Activated CD8-positive, alpha-beta T cell treated with anti-CD3 and anti-CD28 coated beads for 36 hours (primary cell): Measurements from ENCODE around the gene CHD5. TPM values are rescaled to one million over a fixed set of nuclear protein-coding genes. Genes with fewer than 3 reads are reported as not detected.

Experiments
- ATAC-seq: fragments of 200-7000 bp; cut with Tn5 transposase; one replicate; pipeline ENCODE4 v1.10.0; 2021; ENCODE audit warnings: mild to moderate bottlenecking, moderate library complexity
- CTCF ChIA-PET: fragments of 350-600 bp; sonication (Branson Sonifier 250); formaldehyde crosslinking; loops from one replicate; lab custom pipeline; 2021; ENCODE audit warnings: antibody characterized with exemption; lab: Charles Lee
- POLR2A ChIA-PET: fragments of 350-600 bp; sonication (Branson Sonifier 250); formaldehyde crosslinking; loops from one replicate; lab custom pipeline; 2021; ENCODE audit warnings: antibody characterized with exemption; lab: Charles Lee
- DNase-seq: peaks from one replicate; pipeline ENCODE4 v3.0.0-alpha.2; 2020
- H3K27ac Mint-ChIP-seq: one replicate; pipeline ENCODE4 v1.8.0; 2021; ENCODE audit warnings: mild to moderate bottlenecking, mixed read lengths
- H3K27me3 Mint-ChIP-seq: one replicate; pipeline ENCODE4 v1.8.0; 2021; ENCODE audit warnings: mixed read lengths
- H3K36me3 Mint-ChIP-seq: one replicate; pipeline ENCODE4 v1.8.0; 2021; ENCODE audit warnings: low read depth, mixed read lengths
- H3K4me1 Mint-ChIP-seq: one replicate; pipeline ENCODE4 v1.8.0; 2021; ENCODE audit warnings: low read depth, mixed read lengths
- H3K4me3 Mint-ChIP-seq: one replicate; pipeline ENCODE4 v1.8.0; 2021; ENCODE audit warnings: mild to moderate bottlenecking, moderate library complexity, mixed read lengths
- H3K9me3 Mint-ChIP-seq: one replicate; pipeline ENCODE4 v1.8.0; 2021; ENCODE audit warnings: mixed read lengths
- CTCF ChIP-seq: fragments of 200-600 bp; IDR thresholded peaks from one replicate; pipeline ENCODE4 v1.8.0; 2022; ENCODE audit warnings: antibody characterized with exemption, mild to moderate bottlenecking
- intact Hi-C: fragments of 100-400 bp; cut with micrococcal nuclease; formaldehyde crosslinking; loops from one replicate; pipeline ENCODE4 v1.10.0; 2022
- total RNA-seq, 2 experiments: library from RNA; stranded (reverse); gene quantifications; one replicate each; pipeline ENCODE4 v1.2.3, GENCODE V29; 2021

The CHD5 gene
- total RNA-seq, 2 experiments from 2014 or later = 0.61 to 0.63 TPM

GRCh38 chr1:6084781-6085495 is 95.2 kb downstream of the CHD5 start:
- no peaks in the 10 kb centered on the region for H3K9me3 Mint-ChIP-seq
- H3K4me3 Mint-ChIP-seq = no peak overlapping the region
- peaks cover 34% of the 10 kb centered on the region for H3K36me3 Mint-ChIP-seq
- H3K27ac Mint-ChIP-seq = no peak overlapping the region
- no peaks in the 10 kb centered on the region for H3K4me1 Mint-ChIP-seq
- ChIA-PET POLR2A (interaction anchor here (1.1 kb wide), 1 partner anchor 10 kb away, joined by 4 read pairs; no protein-coding TSS in a partner anchor), CTCF (no interaction called here)
- H3K27me3 Mint-ChIP-seq = no peaks in the 10 kb centered on the region
- intact Hi-C loops = no loop called here
- no peak for DNase-seq
- TF ChIP-seq CTCF = no peak
- ATAC-seq = no peak

GRCh38 chr1:6083801-6084446 is 96.2 kb downstream of the CHD5 start:
- no peak for ATAC-seq

GRCh38 chr1:6083385-6083784 is 96.7 kb downstream of the CHD5 start:
- no peak for TF ChIP-seq CTCF
- H3K36me3 Mint-ChIP-seq = peaks cover 38% of the 10 kb centered on the region
- H3K27me3 Mint-ChIP-seq = no peaks in the 10 kb centered on the region
- CTCF ChIA-PET = no interaction called here
- intact Hi-C loops = no loop called here
- no peak overlapping the region for H3K4me3 Mint-ChIP-seq
- POLR2A ChIA-PET = interaction anchor here (1.4 kb wide), 1 partner anchor 16 kb away, joined by 5 read pairs; no protein-coding TSS in a partner anchor
- H3K9me3 Mint-ChIP-seq = no peaks in the 10 kb centered on the region
- H3K4me1 Mint-ChIP-seq = no peaks in the 10 kb centered on the region
- no peak overlapping the region for H3K27ac Mint-ChIP-seq
- DNase-seq = no peak
- ATAC-seq = no peak

More at GRCh38 chr1:6083801-6084446, 96.2 kb downstream of the CHD5 start:
- Mint-ChIP-seq H3K27me3 (no peaks in the 10 kb centered on the region), H3K9me3 (no peaks in the 10 kb centered on the region), H3K36me3 (peaks cover 35% of the 10 kb centered on the region), H3K4me1 (no peaks in the 10 kb centered on the region), H3K4me3 (no peak overlapping the region), H3K27ac (no peak overlapping the region)
- CTCF ChIA-PET = no interaction called here
- DNase-seq = no peak
- POLR2A ChIA-PET = interaction anchor here (1.4 kb wide), 1 partner anchor 16 kb away, joined by 5 read pairs; no protein-coding TSS in a partner anchor
- TF ChIP-seq CTCF = no peak
- intact Hi-C loops = no loop called here

GRCh38 chr1:6082430-6082971 is 97.6 kb downstream of the CHD5 start:
- no peak for ATAC-seq
- H3K27me3 Mint-ChIP-seq = no peaks in the 10 kb centered on the region
- ChIA-PET POLR2A (interaction anchor here (0.6 kb wide), 1 partner anchor 20 kb away, joined by 3 read pairs; no protein-coding TSS in a partner anchor), CTCF (interaction anchor here (1.3 kb wide), 1 partner anchor 9 kb away, joined by 4 read pairs; no protein-coding TSS in a partner anchor)
- H3K36me3 Mint-ChIP-seq = peaks cover 38% of the 10 kb centered on the region
- H3K27ac Mint-ChIP-seq = no peak overlapping the region
- no peaks in the 10 kb centered on the region for H3K4me1 Mint-ChIP-seq
- no peak for TF ChIP-seq CTCF
- H3K4me3 Mint-ChIP-seq = no peak overlapping the region
- no peaks in the 10 kb centered on the region for H3K9me3 Mint-ChIP-seq
- no peak for DNase-seq
- intact Hi-C loops = no loop called here
